Activated B cell treated with CpG ODN at 0.5 μM for 24 hours (primary cell): ENCODE data around the gene GNG11. TPM values are rescaled to one million over a fixed set of nuclear protein-coding genes. Genes with fewer than 3 reads are reported as not detected.
A peak's percentile ranks its signal among the peaks of the same experiment; 100 is the strongest.

Source experiments
- ATAC-seq: fragments of 200-7000 bp; cut with Tn5 transposase; one replicate; pipeline ENCODE4 v1.10.0; 2021; ENCODE audit warnings: low read depth, mild to moderate bottlenecking, moderate library complexity
- CTCF ChIA-PET: fragments of 350-600 bp; sonication (Branson Sonifier 250); formaldehyde crosslinking; loops from one replicate; lab custom pipeline; 2021; ENCODE audit warnings: antibody characterized with exemption; lab: Charles Lee
- POLR2A ChIA-PET: fragments of 350-600 bp; sonication (Branson Sonifier 250); formaldehyde crosslinking; loops from one replicate; lab custom pipeline; 2021; ENCODE audit warnings: antibody characterized with exemption; lab: Charles Lee
- DNase-seq: peaks from one replicate; pipeline ENCODE4 v3.0.0; 2022
- H3K27ac Mint-ChIP-seq: one replicate; pipeline ENCODE4 v1.8.0; 2020; ENCODE audit warnings: mixed read lengths
- H3K27me3 Mint-ChIP-seq: one replicate; pipeline ENCODE4 v1.8.0; 2021; ENCODE audit warnings: mixed read lengths
- H3K36me3 Mint-ChIP-seq: one replicate; pipeline ENCODE4 v1.8.0; 2021; ENCODE audit warnings: low read depth, mixed read lengths
- H3K4me1 Mint-ChIP-seq: one replicate; pipeline ENCODE4 v1.8.0; 2021; ENCODE audit warnings: mixed read lengths
- H3K4me3 Mint-ChIP-seq: one replicate; pipeline ENCODE4 v1.8.0; 2020; ENCODE audit warnings: mild to moderate bottlenecking, mixed read lengths
- H3K9me3 Mint-ChIP-seq: one replicate; pipeline ENCODE4 v1.8.0; 2020; ENCODE audit warnings: mixed read lengths
- CTCF ChIP-seq: fragments of 200-600 bp; IDR thresholded peaks from one replicate; pipeline ENCODE4 v1.8.0; 2022; ENCODE audit warnings: antibody characterized with exemption, mild to moderate bottlenecking
- intact Hi-C: fragments of 100-400 bp; cut with micrococcal nuclease; formaldehyde crosslinking; loops from one replicate; pipeline ENCODE4 v1.15.1; 2024
- total RNA-seq: library from RNA; stranded (reverse); gene quantifications from 2 replicates; pipeline ENCODE4 v1.2.3, GENCODE V29; 2022

The GNG11 gene
- total RNA-seq: 2.4 and 2.6 TPM in 2 replicates

- Mint-ChIP-seq H3K9me3 (no peaks in the 10 kb centered on the region), H3K4me1 (peaks cover 25% of the 10 kb centered on the region)
These were observed at the start of gene GNG11 for GRCh38 chr7:93921607-93922566. GNG11 (plus strand) TSS chr7:93921735; CDS start chr7:93922138, 403 bp downstream.

GRCh38 chr7:93873998-93874574 lies 47.4 kb upstream of the GNG11 start:
- Mint-ChIP-seq H3K4me3 (no peak overlapping the region), H3K9me3 (peaks cover 5% of the 10 kb centered on the region), H3K36me3 (no peaks in the 10 kb centered on the region), H3K27me3 (no peaks in the 10 kb centered on the region), H3K27ac (no peak overlapping the region), H3K4me1 (no peaks in the 10 kb centered on the region)
- DNase-seq (no peak), ATAC-seq (no peak)
- ChIA-PET POLR2A (no interaction called here), CTCF (no interaction called here)
- TF ChIP-seq CTCF: no peak
- intact Hi-C loops: no loop called here

More at GRCh38 chr7:93921607-93922566, at the start of gene GNG11:
- Mint-ChIP-seq H3K27me3 (peaks cover 6% of the 10 kb centered on the region), H3K4me3 (peak within 1 kb of the TSS; percentile 88), H3K27ac (peak within 1 kb of the TSS; percentile 46), H3K36me3 (peaks cover 1% of the 10 kb centered on the region)
- POLR2A ChIA-PET: interaction anchor here (0.7 to 1.5 kb wide), 2 partner anchors 129 to 1186 kb away, joined by 5 read pairs; no protein-coding TSS in a partner anchor
- CTCF ChIA-PET: interaction anchor here (0.8 to 1.7 kb wide), 6 partner anchors 14 to 354 kb away, joined by 3 to 7 read pairs (median 4); no protein-coding TSS in a partner anchor
- ATAC-seq (peak; percentile 80), DNase-seq (peak; percentile 42)
- no peak for TF ChIP-seq CTCF
- intact Hi-C loops: loop anchor here (5.0 kb wide), 2 partner anchors 80 to 165 kb away; partner anchors contain the start of gene BET1

GRCh38 chr7:93877742-93878141 lies 43.8 kb upstream of the GNG11 start:
- ChIA-PET POLR2A (no interaction called here), CTCF (no interaction called here)
- Mint-ChIP-seq H3K27ac (no peak overlapping the region), H3K27me3 (no peaks in the 10 kb centered on the region), H3K4me1 (no peaks in the 10 kb centered on the region), H3K4me3 (no peak overlapping the region), H3K36me3 (no peaks in the 10 kb centered on the region), H3K9me3 (peaks cover 7% of the 10 kb centered on the region)
- ATAC-seq (no peak), DNase-seq (no peak)
- TF ChIP-seq CTCF: no peak
- intact Hi-C loops: no loop called here

- Mint-ChIP-seq H3K27ac (no peak overlapping the region), H3K4me3 (no peak overlapping the region), H3K27me3 (no peaks in the 10 kb centered on the region), H3K9me3 (peaks cover 5% of the 10 kb centered on the region), H3K36me3 (no peaks in the 10 kb centered on the region), H3K4me1 (no peaks in the 10 kb centered on the region)
- ChIA-PET CTCF (no interaction called here), POLR2A (no interaction called here)
- DNase-seq (no peak), ATAC-seq (no peak)
- intact Hi-C loops: no loop called here
- TF ChIP-seq CTCF: no peak
These were observed 42.2 kb upstream of the GNG11 start for GRCh38 chr7:93879356-93879755.

- CTCF ChIA-PET: interaction anchor here (1.0 to 1.2 kb wide), 2 partner anchors 200 to 205 kb away, joined by 3 read pairs; no protein-coding TSS in a partner anchor
These were observed 39.1 kb upstream of the GNG11 start for GRCh38 chr7:93882468-93882867.

More at GRCh38 chr7:93882468-93882867, 39.1 kb upstream of the GNG11 start:
- intact Hi-C loops: no loop called here
- no peak for DNase-seq
- ATAC-seq: no peak
- Mint-ChIP-seq H3K27ac (no peak overlapping the region), H3K27me3 (peaks cover 3% of the 10 kb centered on the region), H3K9me3 (peaks cover 2% of the 10 kb centered on the region), H3K4me3 (no peak overlapping the region), H3K4me1 (no peaks in the 10 kb centered on the region), H3K36me3 (no peaks in the 10 kb centered on the region)
- POLR2A ChIA-PET: no interaction called here
- TF ChIP-seq CTCF: no peak
